ENCODE results near the gene NCOA1. TPM values are rescaled to one million over a fixed set of nuclear protein-coding genes. Genes with fewer than 3 reads are reported as not detected.

The NCOA1 gene
- total RNA-seq, 1 donor from 2014 or later: 48.4 TPM

- no peak overlapping the region for H3K27ac ChIP-seq
- no peaks in the 10 kb centered on the region for H3K9me3 ChIP-seq
- no peak for DNase-seq (ENCODE audit: extremely low spot score in 2 of 2)
- H3K36me3 ChIP-seq: no peaks in the 10 kb centered on the region
- H3K4me3 ChIP-seq: no peak overlapping the region
- TF ChIP-seq CTCF (IDR thresholded peaks at IDR 0.05) (no peak), POLR2AphosphoS5 (IDR thresholded peaks at IDR 0.05; ENCODE audit: insufficient read depth in 1 of 2, low read depth in 1 of 2) (no peak), POLR2A (IDR thresholded peaks at IDR 0.05) (no peak)
- H3K4me1 ChIP-seq: peaks cover 81% of the 10 kb centered on the region
- intact Hi-C loops (cut with DNase I): no loop called here
- H3K27me3 ChIP-seq: no peaks in the 10 kb centered on the region
Observed at GRCh38 chr2:24511198-24511597, 20.1 kb downstream of the NCOA1 start.

GRCh38 chr2:24511894-24512293 lies 20.8 kb downstream of the NCOA1 start:
- Histone ChIP-seq H3K4me3 (no peak overlapping the region), H3K4me1 (peaks cover 75% of the 10 kb centered on the region), H3K9me3 (no peaks in the 10 kb centered on the region), H3K27me3 (no peaks in the 10 kb centered on the region), H3K36me3 (no peaks in the 10 kb centered on the region), H3K27ac (no peak overlapping the region)
- no peak for DNase-seq (ENCODE audit: extremely low spot score in 2 of 2)
- TF ChIP-seq POLR2AphosphoS5 (IDR thresholded peaks at IDR 0.05; ENCODE audit: insufficient read depth in 1 of 2, low read depth in 1 of 2) (no peak), CTCF (IDR thresholded peaks at IDR 0.05) (no peak), POLR2A (IDR thresholded peaks at IDR 0.05) (no peak)
- intact Hi-C loops (cut with DNase I): no loop called here

- H3K4me1 ChIP-seq: peaks cover 70% of the 10 kb centered on the region
- no peak for TF ChIP-seq POLR2A (IDR thresholded peaks at IDR 0.05)
- TF ChIP-seq POLR2AphosphoS5 (IDR thresholded peaks at IDR 0.05; ENCODE audit: insufficient read depth in 1 of 2, low read depth in 1 of 2): no peak
- no peak for TF ChIP-seq CTCF (IDR thresholded peaks at IDR 0.05)
Observed at GRCh38 chr2:24512404-24512803, 21.4 kb downstream of the NCOA1 start.

GRCh38 chr2:24512831-24513230 lies 21.8 kb downstream of the NCOA1 start:
- TF ChIP-seq CTCF (IDR thresholded peaks at IDR 0.05): no peak
- TF ChIP-seq POLR2AphosphoS5 (IDR thresholded peaks at IDR 0.05; ENCODE audit: insufficient read depth in 1 of 2, low read depth in 1 of 2): no peak
- TF ChIP-seq POLR2A (IDR thresholded peaks at IDR 0.05): no peak
- Histone ChIP-seq H3K36me3 (no peaks in the 10 kb centered on the region), H3K27ac (no peak overlapping the region), H3K4me3 (no peak overlapping the region), H3K9me3 (no peaks in the 10 kb centered on the region), H3K4me1 (peaks cover 66% of the 10 kb centered on the region), H3K27me3 (no peaks in the 10 kb centered on the region)
- DNase-seq (ENCODE audit: extremely low spot score in 2 of 2): no peak
- intact Hi-C loops (cut with DNase I): no loop called here

More at GRCh38 chr2:24512404-24512803, 21.4 kb downstream of the NCOA1 start:
- no peak overlapping the region for H3K27ac ChIP-seq
- DNase-seq (ENCODE audit: extremely low spot score in 2 of 2): no peak
- no peak overlapping the region for H3K4me3 ChIP-seq
- H3K27me3 ChIP-seq: no peaks in the 10 kb centered on the region
- intact Hi-C loops (cut with DNase I): no loop called here
- H3K9me3 ChIP-seq: no peaks in the 10 kb centered on the region
- no peaks in the 10 kb centered on the region for H3K36me3 ChIP-seq

GRCh38 chr2:24513281-24514071 lies 22.4 kb downstream of the NCOA1 start:
- intact Hi-C loops (cut with DNase I): no loop called here
- Histone ChIP-seq H3K9me3 (no peaks in the 10 kb centered on the region), H3K4me3 (no peak overlapping the region), H3K27me3 (no peaks in the 10 kb centered on the region), H3K4me1 (peaks cover 65% of the 10 kb centered on the region), H3K27ac (no peak overlapping the region), H3K36me3 (no peaks in the 10 kb centered on the region)
- DNase-seq (ENCODE audit: extremely low spot score in 2 of 2): no peak
- TF ChIP-seq CTCF (IDR thresholded peaks at IDR 0.05) (no peak), POLR2AphosphoS5 (IDR thresholded peaks at IDR 0.05; ENCODE audit: insufficient read depth in 1 of 2, low read depth in 1 of 2) (no peak), POLR2A (IDR thresholded peaks at IDR 0.05) (no peak)

All from vagina (tissue), 2 donors.